ENCODE data around the gene MCHR1. TPM values are rescaled to one million over a fixed set of nuclear protein-coding genes. Genes with fewer than 3 reads are reported as not detected.
A peak's percentile ranks its signal among the peaks of the same experiment; 100 is the strongest.

The MCHR1 gene
- polyA plus RNA-seq, 2 of the 4 experiments (the other 2 are of a cell fraction) = not detected

GRCh38 chr22:40635043-40635939, 44.0 kb upstream of the MCHR1 start:
- Histone ChIP-seq H3K4me3 (peak overlapping the region; percentile 98), H3K4me2 (peak overlapping the region; percentile 86), H3K9me3 (no peaks in the 10 kb centered on the region), H3K4me1 (peaks cover 55% of the 10 kb centered on the region), H3K27ac (peak overlapping the region; percentile 89 to 97)
- DNase-seq (ENCODE audit: low read depth in 1 of 2, low spot score in 1 of 2) (no peak), FAIRE-seq (no peak), ATAC-seq (no peak)
- CTCF ChIA-PET = interaction anchor here (0.8 to 3.8 kb wide), 5 partner anchors 11 to 199 kb away, joined by 3 to 12 read pairs (median 7); no protein-coding TSS in a partner anchor
- WGBS (ENCODE audit: missing lambda C conversion rate) = 14% methylated on average over 20 of the region's 21 CpGs
- no peak for TF ChIP-seq JUN (IDR thresholded peaks at IDR 0.05)
- TF ChIP-seq FOXS1 (CRISPR knock-in tag; IDR thresholded peaks at IDR 0.05) = no peak
- no peak for TF ChIP-seq NFE2L2 (conservative IDR thresholded peaks at IDR 0.05; ENCODE audit: low read length)
- TF ChIP-seq EHMT2 (IDR thresholded peaks at IDR 0.05; ENCODE audit: low read depth) = no peak
- POLR2A ChIA-PET = interaction anchor here (1.9 kb wide), 1 partner anchor 137 kb away, joined by 7 read pairs; no protein-coding TSS in a partner anchor

- DNase-seq (ENCODE audit: low read depth in 1 of 2, low spot score in 1 of 2) (no peak), ATAC-seq (peak; percentile 41 to 48), FAIRE-seq (no peak)
- peak overlapping the region; percentile 98 for H3K4me3 ChIP-seq
- H3K4me2 ChIP-seq = peak overlapping the region; percentile 86
- ChIA-PET POLR2A (interaction anchor here (1.2 to 1.9 kb wide), 2 partner anchors 16 to 138 kb away, joined by 6 to 7 read pairs; no protein-coding TSS in a partner anchor), CTCF (interaction anchor here (0.8 to 3.8 kb wide), 4 partner anchors 10 to 111 kb away, joined by 3 to 12 read pairs (median 6); no protein-coding TSS in a partner anchor)
- peak overlapping the region; percentile 89 to 97 for H3K27ac ChIP-seq
- TF ChIP-seq CEBPB (IDR thresholded peaks at IDR 0.05) (no peak), CHD2 (IDR thresholded peaks at IDR 0.05; ENCODE audit: low read length, partially characterized antibody) (no peak), REST (IDR thresholded peaks at IDR 0.05) (no peak), NFE2L2 (conservative IDR thresholded peaks at IDR 0.05; ENCODE audit: low read length) (no peak), BHLHE40 (IDR thresholded peaks at IDR 0.05; ENCODE audit: low read depth, low read length) (no peak), RNF2 (IDR thresholded peaks at IDR 0.05; ENCODE audit: borderline replicate concordance, low read depth) (no peak), RARB (CRISPR knock-in tag; IDR thresholded peaks at IDR 0.05) (no peak), JUNB (IDR thresholded peaks at IDR 0.05) (no peak), RFX5 (IDR thresholded peaks at IDR 0.05) (no peak), EP300 (IDR thresholded peaks at IDR 0.05) (no peak), KDM1A (IDR thresholded peaks at IDR 0.05; ENCODE audit: low read depth) (no peak), JUN (IDR thresholded peaks at IDR 0.05) (no peak), TFCP2L1 (CRISPR knock-in tag; IDR thresholded peaks at IDR 0.05) (no peak), NR3C1 (IDR thresholded peaks at IDR 0.05) (no peak), ZNF302 (CRISPR knock-in tag; IDR thresholded peaks at IDR 0.05) (no peak), TP53 (CRISPR knock-in tag; IDR thresholded peaks at IDR 0.05) (no peak), E2F6 (IDR thresholded peaks at IDR 0.05; ENCODE audit: borderline replicate concordance, low read depth) (no peak), CTCF (IDR thresholded peaks at IDR 0.05) (no peak), MAFK (IDR thresholded peaks at IDR 0.05; ENCODE audit: partially characterized antibody) (no peak)
- H3K4me1 ChIP-seq = peaks cover 51% of the 10 kb centered on the region
- H3K9me3 ChIP-seq = no peaks in the 10 kb centered on the region
- WGBS (ENCODE audit: missing lambda C conversion rate) = 0% methylated on average over 1 of the region's 31 CpGs
These were observed 43.3 kb upstream of the MCHR1 start for GRCh38 chr22:40635940-40636379.

Measured in A549 (cell line).